Ovary (tissue), 9 donors: ENCODE data around the gene DENND1A. TPM values are rescaled to one million over a fixed set of nuclear protein-coding genes. Genes with fewer than 3 reads are reported as not detected.

Experiments
- DNase-seq, 5 donors: peaks; one replicate each; pipeline ENCODE4 v3.0.0-alpha.2; 2019 to 2020
- H3K27ac ChIP-seq, 2 donors: fragments of 200-600 bp; one replicate each; pipeline versions ENCODE4 v1.5.1 to v1.8.0; 2019 to 2022
- H3K27me3 ChIP-seq: fragments of 200-600 bp; one replicate; pipeline ENCODE4 v1.8.0; 2022
- H3K36me3 ChIP-seq: fragments of 200-600 bp; sonication (generic); one replicate; pipeline ENCODE4 v1.5.1; 2019
- H3K4me1 ChIP-seq: one replicate; pipeline ENCODE4 v1.8.1; 2013; ENCODE audit warnings: mild to moderate bottlenecking, moderate library complexity; ENCODE audit not compliant: insufficient read depth
- H3K4me3 ChIP-seq: fragments of 200-600 bp; sonication (generic); one replicate; pipeline ENCODE4 v1.5.1; 2017
- H3K9me3 ChIP-seq, 2 donors: fragments of 200-600 bp in 1 of 2; sonication (generic) in 1 of 2; one replicate each; pipeline versions ENCODE4 v1.5.1 to v1.8.1; 2013 to 2019; ENCODE audit warnings: mild to moderate bottlenecking in 1 of 2, moderate library complexity in 1 of 2
- CTCF ChIP-seq, 3 donors: fragments of 450-650 bp in 2 of 3; fragments of 200-600 bp in 1 of 3; IDR thresholded peaks; one replicate each; pipeline versions ENCODE4 v1.5.1 to v1.8.0; 2016 to 2022; ENCODE audit warnings: antibody characterized with exemption in 3 of 3, mild to moderate bottlenecking in 1 of 3
- EP300 ChIP-seq: sonication (generic); formaldehyde crosslinking; IDR thresholded peaks from one replicate; pipeline ENCODE4 v1.6.1; 2017; ENCODE audit warnings: antibody characterized with exemption
- POLR2A ChIP-seq: fragments of 450-650 bp; IDR thresholded peaks from one replicate; pipeline ENCODE4 v1.6.1; 2017; ENCODE audit warnings: antibody characterized with exemption, mild to moderate bottlenecking, moderate library complexity
- WGBS, 3 donors: extraction: QIAGEN DNeasy Blood & Tissue Kit in 1 of 3; methylation state at CpG; one replicate each; pipeline versions ENCODE4 v1.1.5 to v1.1.7; 2013 to 2017; 5-methylcytosine and 5-hydroxymethylcytosine counted together
- intact Hi-C, 4 donors: fragments of 100-400 bp; cut with DNase I; formaldehyde crosslinking; loops; one replicate each; pipeline versions ENCODE4 v1.11.0 to v1.15.1; 2022 to 2023
- polyA plus RNA-seq, 2 donors: library from polyadenylated mRNA; stranded (reverse); fragments of 200-250 nt in 1 of 2; fragments of 350-450 nt in 1 of 2; fragmentation: Illumina TruSeq in 1 of 2; extraction: RNeasy Lipid Tissue Mini Kit (QIAGEN cat#74804) in 1 of 2; gene quantifications; one replicate each; pipeline ENCODE4 v1.2.3, GENCODE V29; 2013 to 2014
- total RNA-seq, 7 donors: library from RNA; depleted of rRNA in 2 of 7; stranded (reverse); fragments of >200 nt in 2 of 7; fragmentation: NEBNext Ultra II Directional in 3 of 7; extraction: Animal tissue kit (Norgen Biotek cat#: 25700) in 3 of 7; gene quantifications; one replicate each; pipeline versions ENCODE4 v1.1.0 to v1.2.4, GENCODE V29; 2016 to 2023
- donor health status: DM: no; HTN: no; CAD: no; lungs with moderate emphysema.
- donor health status: DM: no; HTN: no; CAD: no.
- donor health status: Bipolar disorder and iron deficiency.
- donor health status: DM: yes; HTN: yes; CAD: no.
- donor health status: DM: no; HTN: no; CAD: no.
- donor health status: DM: yes; HTN: yes; CAD: no.

DENND1A gene
- total and polyA plus RNA-seq, 9 donors = 10.4 to 24.5 (median 17.1) TPM

GRCh38 chr9:123561046-123561445, 368.9 kb downstream of the DENND1A start:
- intact Hi-C loops = no loop called here
- Histone ChIP-seq H3K27ac (no peak overlapping the region), H3K9me3 (no peaks in the 10 kb centered on the region), H3K4me1 (no peaks in the 10 kb centered on the region), H3K27me3 (no peaks in the 10 kb centered on the region), H3K4me3 (no peak overlapping the region), H3K36me3 (no peaks in the 10 kb centered on the region)
- no peak for TF ChIP-seq POLR2A
- no peak for TF ChIP-seq EP300
- no peak for TF ChIP-seq CTCF (IDR thresholded peaks at IDR 0.05)
- 87 to 88% (median 88%) methylated on average over 6 of the region's 6 CpGs for WGBS, 3 donors
- no peak for DNase-seq

- no peak for TF ChIP-seq CTCF (IDR thresholded peaks at IDR 0.05)
- no peak for TF ChIP-seq POLR2A
- no peak for TF ChIP-seq EP300
- 84 to 86% (median 85%) methylated on average over 22 of the region's 22 CpGs for WGBS, 3 donors
- DNase-seq = no peak
- intact Hi-C loops = no loop called here
- Histone ChIP-seq H3K9me3 (no peaks in the 10 kb centered on the region), H3K36me3 (no peaks in the 10 kb centered on the region), H3K27ac (no peak overlapping the region), H3K27me3 (no peaks in the 10 kb centered on the region), H3K4me1 (no peaks in the 10 kb centered on the region), H3K4me3 (no peak overlapping the region)
Measured at GRCh38 chr9:123556464-123557435, 373.2 kb downstream of the DENND1A start.

- no peaks in the 10 kb centered on the region for H3K9me3 ChIP-seq
- H3K4me1 ChIP-seq = no peaks in the 10 kb centered on the region
- no peak overlapping the region for H3K4me3 ChIP-seq
- intact Hi-C loops = no loop called here
- WGBS, 3 donors = 73 to 91% (median 83%) methylated on average over 3 of the region's 3 CpGs
- H3K36me3 ChIP-seq = no peaks in the 10 kb centered on the region
- no peak overlapping the region for H3K27ac ChIP-seq
- TF ChIP-seq EP300 (no peak), CTCF (IDR thresholded peaks at IDR 0.05) (no peak), POLR2A (no peak)
- DNase-seq = no peak
- H3K27me3 ChIP-seq = no peaks in the 10 kb centered on the region
Measured at GRCh38 chr9:123555646-123556045, 374.3 kb downstream of the DENND1A start.

GRCh38 chr9:123552530-123552929, 377.4 kb downstream of the DENND1A start:
- Histone ChIP-seq H3K36me3 (no peaks in the 10 kb centered on the region), H3K9me3 (no peaks in the 10 kb centered on the region), H3K27ac (no peak overlapping the region), H3K4me1 (no peaks in the 10 kb centered on the region), H3K4me3 (no peak overlapping the region), H3K27me3 (no peaks in the 10 kb centered on the region)
- intact Hi-C loops = no loop called here
- TF ChIP-seq EP300 = no peak
- TF ChIP-seq POLR2A = no peak
- no peak for TF ChIP-seq CTCF (IDR thresholded peaks at IDR 0.05)
- no peak for DNase-seq
- 92 to 97% (median 97%) methylated on average over 5 of the region's 5 CpGs for WGBS, 3 donors
